Fibroblast of skin of right biceps (primary cell): ENCODE results near the gene FMNL3.
A peak's percentile ranks its signal among the peaks of the same experiment; 100 is the strongest.
"Not testable (repeated sequence)": the region's sequence is repeated elsewhere in the genome, so short reads cannot be mapped to it uniquely, and the experiment has no call there.

Source experiments
- DNase-seq: peaks from one replicate; pipeline ENCODE4 v3.0.0-alpha.2; 2013

FMNL3 gene

GRCh38 chr12:49627752-49628360, 79.3 kb downstream of the FMNL3 start:
- DNase-seq = peak; percentile 59

- no peak for DNase-seq
Observed at GRCh38 chr12:49626836-49627235, 80.4 kb downstream of the FMNL3 start.

- DNase-seq = no peak
Observed at GRCh38 chr12:49626169-49626835, 80.9 kb downstream of the FMNL3 start.

- peak; percentile 42 for DNase-seq
Observed at GRCh38 chr12:49624921-49625577, 82.2 kb downstream of the FMNL3 start.

GRCh38 chr12:49623142-49623904, 83.9 kb downstream of the FMNL3 start, which contains the start of gene PRPF40B:
Gene PRPF40B (plus strand): TSS chr12:49623561. CDS start chr12:49623591, 30 bp downstream.
- peak; percentile 83 for DNase-seq

GRCh38 chr12:49622501-49623141, 84.6 kb downstream of the FMNL3 start:
- DNase-seq = peak; percentile 50

- DNase-seq = no peak
Observed at GRCh38 chr12:49621651-49622500, 85.3 kb downstream of the FMNL3 start.

- no peak for DNase-seq
Observed at GRCh38 chr12:49619286-49619685, 87.9 kb downstream of the FMNL3 start.

- no peak for DNase-seq
Observed at GRCh38 chr12:49618576-49618975, 88.6 kb downstream of the FMNL3 start.

- no peak for DNase-seq
Observed at GRCh38 chr12:49616533-49617219, 90.5 kb downstream of the FMNL3 start.

GRCh38 chr12:49615725-49616124, 91.5 kb downstream of the FMNL3 start:
- DNase-seq = peak; percentile 61

GRCh38 chr12:49612210-49612609, 95.0 kb downstream of the FMNL3 start:
- no peak for DNase-seq

- DNase-seq = not testable (repeated sequence)
Observed at GRCh38 chr12:49610785-49611184, 96.4 kb downstream of the FMNL3 start.

- DNase-seq = no peak
Observed at GRCh38 chr12:49609875-49610154, 97.4 kb downstream of the FMNL3 start.

- DNase-seq = no peak
Observed at GRCh38 chr12:49609059-49609874, 97.9 kb downstream of the FMNL3 start.

GRCh38 chr12:49605539-49605938, 101.7 kb downstream of the FMNL3 start, which contains the start of gene FAM186B:
Gene FAM186B (minus strand): TSS chr12:49605639. CDS start chr12:49605477, 162 bp downstream.
- DNase-seq = not testable (repeated sequence)

GRCh38 chr12:49604856-49605255, 102.3 kb downstream of the FMNL3 start:
- no peak for DNase-seq

GRCh38 chr12:49603721-49604120, 103.5 kb downstream of the FMNL3 start:
- no peak for DNase-seq

- DNase-seq = no peak
Observed at GRCh38 chr12:49599961-49600360, 107.2 kb downstream of the FMNL3 start.

GRCh38 chr12:49598527-49598926, 108.7 kb downstream of the FMNL3 start:
- no peak for DNase-seq
